Fibroblast of lung (primary cell): ENCODE measurements around the gene EIF4G1. TPM values are rescaled to one million over a fixed set of nuclear protein-coding genes. Genes with fewer than 3 reads are reported as not detected.

Experiments used
- DNase-seq, 2 donors: peaks; one replicate each; pipeline versions ENCODE4 v3.0.0 to v3.0.0-alpha.2; 2010; ENCODE audit warnings: low read depth in 2 of 2
- H2AFZ ChIP-seq: 2 replicates; pipeline ENCODE4 v1.5.1; 2012; ENCODE audit warnings: low read length, control low read depth, inconsistent platforms
- H3K27ac ChIP-seq: 2 replicates; pipeline ENCODE4 v1.5.1; 2011; ENCODE audit warnings: low read length, control low read depth; ENCODE audit not compliant: insufficient read depth
- H3K27me3 ChIP-seq: 2 replicates; pipeline ENCODE4 v1.5.1; 2011; ENCODE audit warnings: mild to moderate bottlenecking, low read length; ENCODE audit not compliant: control insufficient read depth, insufficient read depth
- H3K36me3 ChIP-seq: 2 replicates; pipeline ENCODE4 v1.5.1; 2011; ENCODE audit warnings: low read length; ENCODE audit not compliant: control insufficient read depth, insufficient read depth
- H3K4me1 ChIP-seq: 2 replicates; pipeline ENCODE4 v1.5.1; 2011; ENCODE audit warnings: low read length; ENCODE audit not compliant: control insufficient read depth, insufficient read depth; ENCODE audit errors: extremely low read depth
- H3K4me2 ChIP-seq: 2 replicates; pipeline ENCODE4 v1.5.1; 2011; ENCODE audit warnings: low read length, control low read depth; ENCODE audit not compliant: insufficient read depth; ENCODE audit errors: extremely low read depth
- H3K4me3 ChIP-seq, 4 experiments: fragments of 200-600 bp in 1 of 4; sonication (generic) in 1 of 4; replicated peaks in 1 of 4; 2 replicates each; pipeline ENCODE4 v1.5.1; 2011 to 2016; ENCODE audit warnings: low read length in 4 of 4, low read depth in 3 of 4, mild to moderate bottlenecking in 3 of 4, control low read depth in 2 of 4, inconsistent platforms in 1 of 4, mixed read lengths in 1 of 4; ENCODE audit not compliant: insufficient read depth in 1 of 4; ENCODE audit errors: control extremely low read depth in 1 of 4
- H3K79me2 ChIP-seq: 2 replicates; pipeline ENCODE4 v1.5.1; 2012; ENCODE audit warnings: mild to moderate bottlenecking, low read length, inconsistent platforms; ENCODE audit not compliant: control insufficient read depth, insufficient read depth
- H3K9ac ChIP-seq: 2 replicates; pipeline ENCODE4 v1.5.1; 2011; ENCODE audit warnings: mild to moderate bottlenecking, low read length, control low read depth; ENCODE audit not compliant: insufficient read depth
- H3K9me3 ChIP-seq: 2 replicates; pipeline ENCODE4 v1.5.1; 2012; ENCODE audit warnings: low read depth, low read length; ENCODE audit not compliant: control insufficient read depth, insufficient read depth
- H4K20me1 ChIP-seq: 2 replicates; pipeline ENCODE4 v1.5.1; 2011; ENCODE audit warnings: low read length; ENCODE audit not compliant: control insufficient read depth, insufficient read depth; ENCODE audit errors: extremely low read depth
- EZH2 ChIP-seq: IDR thresholded peaks from 2 replicates; pipeline ENCODE4 v1.5.1; 2012; ENCODE audit warnings: low read length, control low read depth, mild to moderate bottlenecking; ENCODE audit errors: missing control alignments
- polyA plus RNA-seq, 2 donors: library from polyadenylated mRNA; depleted of rRNA in 1 of 2; stranded (reverse) in 1 of 2; unstranded in 1 of 2; fragments of >200 nt; gene quantifications; 2 replicates each; pipeline ENCODE4 v1.2.1, GENCODE V29; 2011 to 2012; ENCODE audit warnings: missing spikeins in 1 of 2
- total RNA-seq: library from RNA; depleted of rRNA; stranded (reverse); fragments of >200 nt; gene quantifications from 2 replicates; pipeline ENCODE4 v1.2.1, GENCODE V29; 2014
- TF ChIP-seq, protein P1 (sequence below), 2 donors: IDR thresholded peaks in 1 of 2; conservative IDR thresholded peaks in 1 of 2; 1 replicate in 1 of 2; 2 replicates in 1 of 2; pipeline ENCODE4 v1.5.1; 2011 to 2012; ENCODE audit warnings: low read length in 2 of 2, control low read depth in 1 of 2, inconsistent platforms in 1 of 2, low read depth in 1 of 2, mild to moderate bottlenecking in 1 of 2

The EIF4G1 gene
- total and polyA plus RNA-seq, 2 donors (not counting 1 experiment from before 2014, with no cell fraction given) = 235 to 263 TPM

DNA sequence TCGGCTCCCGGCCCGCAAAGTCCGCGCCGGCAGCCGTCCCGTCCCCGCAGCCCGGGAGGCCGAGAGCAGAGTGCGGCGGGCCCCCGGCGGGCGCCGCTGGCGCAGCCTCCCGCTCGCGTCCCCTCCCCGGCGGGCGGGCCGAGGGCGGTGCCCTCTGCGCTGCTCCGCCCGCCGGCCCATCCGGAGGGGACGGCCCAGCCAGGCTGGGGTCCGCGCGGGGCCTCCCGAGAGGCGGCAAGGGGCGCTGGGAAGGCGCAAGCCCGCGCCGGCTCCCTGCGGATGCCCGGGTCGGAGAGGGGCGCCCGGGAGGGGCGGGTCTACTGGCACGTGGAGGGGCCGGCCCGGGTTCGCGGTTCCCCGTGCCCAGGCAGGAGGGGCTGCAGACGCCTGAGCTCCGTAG, 47.1 kb downstream of the EIF4G1 start, which contains the start of the genes CLCN2 and POLR2H:
Gene CLCN2, minus strand, starts transcription at position 74 of the 400 bp plus-strand sequence. CDS start 126 bp downstream, outside the sequence.
Gene POLR2H, plus strand, starts transcription at position 179 of the 400 bp plus-strand sequence. CDS start 1,783 bp downstream, outside the sequence.
- peak within 1 kb of the TSS; percentile 96 for H3K9ac ChIP-seq
- peaks cover 16% of the 10 kb centered on the region for H3K79me2 ChIP-seq
- no peak for TF ChIP-seq EZH2
- TF ChIP-seq, protein P1, sequence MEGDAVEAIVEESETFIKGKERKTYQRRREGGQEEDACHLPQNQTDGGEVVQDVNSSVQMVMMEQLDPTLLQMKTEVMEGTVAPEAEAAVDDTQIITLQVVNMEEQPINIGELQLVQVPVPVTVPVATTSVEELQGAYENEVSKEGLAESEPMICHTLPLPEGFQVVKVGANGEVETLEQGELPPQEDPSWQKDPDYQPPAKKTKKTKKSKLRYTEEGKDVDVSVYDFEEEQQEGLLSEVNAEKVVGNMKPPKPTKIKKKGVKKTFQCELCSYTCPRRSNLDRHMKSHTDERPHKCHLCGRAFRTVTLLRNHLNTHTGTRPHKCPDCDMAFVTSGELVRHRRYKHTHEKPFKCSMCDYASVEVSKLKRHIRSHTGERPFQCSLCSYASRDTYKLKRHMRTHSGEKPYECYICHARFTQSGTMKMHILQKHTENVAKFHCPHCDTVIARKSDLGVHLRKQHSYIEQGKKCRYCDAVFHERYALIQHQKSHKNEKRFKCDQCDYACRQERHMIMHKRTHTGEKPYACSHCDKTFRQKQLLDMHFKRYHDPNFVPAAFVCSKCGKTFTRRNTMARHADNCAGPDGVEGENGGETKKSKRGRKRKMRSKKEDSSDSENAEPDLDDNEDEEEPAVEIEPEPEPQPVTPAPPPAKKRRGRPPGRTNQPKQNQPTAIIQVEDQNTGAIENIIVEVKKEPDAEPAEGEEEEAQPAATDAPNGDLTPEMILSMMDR (conservative IDR thresholded peaks at IDR 0.05 in 1 of 2, IDR thresholded peaks at IDR 0.05 in 1 of 2; ENCODE audit: low read depth in 1 of 2, low read length in 2 of 2) = no peak
- peak within 1 kb of the TSS; percentile 100 for H3K4me2 ChIP-seq
- no peaks in the 10 kb centered on the region for H3K36me3 ChIP-seq
- H4K20me1 ChIP-seq = no peaks in the 10 kb centered on the region
- no peaks in the 10 kb centered on the region for H3K9me3 ChIP-seq
- peak; percentile 47 to 48 for DNase-seq
- H3K4me1 ChIP-seq = peaks cover 6% of the 10 kb centered on the region
- peak within 1 kb of the TSS; percentile 84 to 93 (median 88) for H3K4me3 ChIP-seq
- H2AFZ ChIP-seq = peak within 1 kb of the TSS; percentile 81
- H3K27ac ChIP-seq = peak within 1 kb of the TSS; percentile 97
- H3K27me3 ChIP-seq = no peaks in the 10 kb centered on the region

DNA sequence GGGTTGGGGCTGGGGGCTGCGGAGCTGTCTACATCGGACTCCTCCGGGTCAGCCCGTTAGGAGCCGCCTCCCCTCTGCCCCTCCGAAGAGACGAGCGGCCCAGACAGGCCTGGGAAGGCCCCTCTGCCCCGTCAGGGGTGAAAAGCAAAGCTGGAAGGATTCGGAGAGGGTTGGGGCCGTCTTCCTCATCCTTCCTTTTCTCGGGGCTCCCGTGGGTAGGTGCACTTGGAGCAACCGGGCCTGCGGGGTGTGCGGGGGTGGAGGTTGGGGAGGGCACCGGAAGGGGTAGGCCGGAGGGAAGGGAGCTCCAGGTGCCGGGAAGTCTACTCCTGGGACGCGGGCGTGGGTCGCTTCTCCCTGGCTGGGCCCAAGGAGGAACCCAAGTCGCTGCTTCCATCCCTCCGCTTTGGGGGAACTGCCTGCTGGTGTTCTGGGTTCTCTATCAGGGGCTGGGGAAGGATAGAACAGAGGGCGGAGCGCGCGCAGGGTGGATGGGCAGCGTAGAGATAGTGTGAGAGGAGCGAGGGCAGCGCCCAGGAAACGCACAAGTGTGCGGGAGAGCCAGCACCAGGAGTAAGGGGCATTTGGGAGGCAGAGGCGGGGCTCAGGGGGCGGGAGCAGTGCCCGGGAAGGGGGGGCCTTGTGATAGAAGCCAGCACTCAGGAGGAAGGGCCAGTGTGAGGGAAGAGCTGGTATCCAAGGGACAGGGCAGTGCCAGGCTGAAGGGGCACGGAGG, 47.7 kb downstream of the EIF4G1 start:
- H3K9me3 ChIP-seq = no peaks in the 10 kb centered on the region
- no peaks in the 10 kb centered on the region for H3K27me3 ChIP-seq
- DNase-seq = peak in 1 of 2 donors; percentile 68
- H3K4me3 ChIP-seq = peak overlapping the region; percentile 84 to 93 (median 86)
- peak overlapping the region; percentile 49 for H2AFZ ChIP-seq
- H3K4me2 ChIP-seq = peak overlapping the region; percentile 71
- TF ChIP-seq, protein P1 (conservative IDR thresholded peaks at IDR 0.05 in 1 of 2, IDR thresholded peaks at IDR 0.05 in 1 of 2; ENCODE audit: low read depth in 1 of 2, low read length in 2 of 2) = no peak
- no peak for TF ChIP-seq EZH2
- peaks cover 4% of the 10 kb centered on the region for H3K36me3 ChIP-seq
- H3K79me2 ChIP-seq = peaks cover 16% of the 10 kb centered on the region
- H3K4me1 ChIP-seq = peaks cover 6% of the 10 kb centered on the region
- H4K20me1 ChIP-seq = no peaks in the 10 kb centered on the region
- peak overlapping the region; percentile 96 for H3K9ac ChIP-seq
- peak overlapping the region; percentile 97 for H3K27ac ChIP-seq

DNA sequence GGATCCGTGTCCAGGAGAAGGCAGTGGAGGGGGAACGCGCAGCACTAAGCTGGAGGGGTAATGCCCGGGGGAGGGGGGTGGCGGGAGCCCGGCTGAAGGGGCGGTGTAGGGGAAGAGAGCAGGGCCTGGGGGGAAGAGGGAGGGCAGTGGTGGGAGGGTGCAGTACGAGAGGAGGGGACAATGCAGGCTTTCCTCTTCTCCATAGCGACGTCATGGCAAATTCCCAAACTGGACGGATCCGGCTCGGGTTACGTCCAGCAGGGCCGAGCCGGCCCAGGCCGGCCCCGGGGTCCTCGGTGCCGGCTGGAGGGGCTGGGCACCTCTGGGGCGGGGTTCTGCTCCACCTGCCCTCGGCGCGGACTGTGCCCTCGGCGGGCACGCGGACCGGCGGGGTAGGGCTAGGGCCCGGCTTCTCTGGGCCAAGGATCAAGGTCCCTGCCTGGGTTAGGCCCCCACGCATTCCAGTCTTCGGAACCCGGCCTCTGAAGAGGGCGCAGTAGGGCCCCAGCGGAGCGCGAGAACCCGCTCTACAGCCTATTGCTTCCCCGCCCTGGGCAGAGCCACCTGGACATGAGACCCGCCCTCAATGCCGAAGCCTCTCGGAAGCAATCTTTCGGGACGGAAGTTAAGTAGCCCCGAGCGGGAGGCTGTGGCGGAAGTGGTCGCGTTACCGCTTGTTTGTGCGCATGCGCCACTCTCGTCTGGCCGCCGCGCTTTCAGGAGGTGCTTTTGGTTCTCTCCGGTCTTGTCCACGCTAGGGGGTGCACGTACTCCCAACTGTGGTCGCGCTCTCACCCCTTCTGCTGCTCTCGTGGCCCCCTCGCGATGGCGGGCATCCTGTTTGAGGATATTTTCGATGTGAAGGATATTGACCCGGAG, 48.5 kb downstream of the EIF4G1 start:
- peak overlapping the region; percentile 97 for H3K27ac ChIP-seq
- peak overlapping the region; percentile 96 for H3K9ac ChIP-seq
- H4K20me1 ChIP-seq = no peaks in the 10 kb centered on the region
- H3K36me3 ChIP-seq = peaks cover 6% of the 10 kb centered on the region
- peak overlapping the region; percentile 90 for H2AFZ ChIP-seq
- peaks cover 7% of the 10 kb centered on the region for H3K4me1 ChIP-seq
- H3K27me3 ChIP-seq = no peaks in the 10 kb centered on the region
- peak; percentile 95 to 98 for DNase-seq
- no peaks in the 10 kb centered on the region for H3K9me3 ChIP-seq
- H3K79me2 ChIP-seq = peaks cover 16% of the 10 kb centered on the region
- peak overlapping the region; percentile 71 for H3K4me2 ChIP-seq
- peak overlapping the region; percentile 84 to 93 (median 86) for H3K4me3 ChIP-seq
- TF ChIP-seq, protein P1 (conservative IDR thresholded peaks at IDR 0.05 in 1 of 2, IDR thresholded peaks at IDR 0.05 in 1 of 2; ENCODE audit: low read depth in 1 of 2, low read length in 2 of 2) = peak; percentile 51 to 73
- TF ChIP-seq EZH2 = no peak
